GM12874 (cell line): ENCODE measurements around the gene CLGN.

Experiments
- TF ChIP-seq, protein P1 (sequence below): IDR thresholded peaks from 2 replicates; pipeline ENCODE4 v1.5.1; 2011; ENCODE audit warnings: low read depth, mild to moderate bottlenecking, control low read depth, low read length, moderate library complexity; ENCODE audit not compliant: insufficient read depth

CLGN gene

DNA sequence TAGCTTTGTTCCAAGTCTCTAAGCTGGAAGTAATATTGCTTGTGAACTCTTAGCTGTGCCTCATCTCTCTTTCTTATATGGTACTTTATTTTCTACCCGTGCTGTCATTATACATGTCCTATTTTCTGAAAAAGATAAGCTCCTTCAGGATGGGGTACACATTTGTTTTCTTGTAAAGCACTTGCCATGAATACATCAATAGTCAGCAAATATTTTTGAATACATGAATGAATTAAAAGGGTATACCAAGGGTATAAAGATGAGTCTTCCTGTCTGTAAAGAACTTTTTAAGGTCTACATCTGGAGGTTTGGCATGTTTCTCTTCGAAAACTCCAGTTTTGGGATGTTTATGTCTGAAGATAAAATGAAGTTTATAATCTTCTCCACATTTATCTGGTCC, 27.3 kb downstream of the CLGN start:
- TF ChIP-seq, protein P1, sequence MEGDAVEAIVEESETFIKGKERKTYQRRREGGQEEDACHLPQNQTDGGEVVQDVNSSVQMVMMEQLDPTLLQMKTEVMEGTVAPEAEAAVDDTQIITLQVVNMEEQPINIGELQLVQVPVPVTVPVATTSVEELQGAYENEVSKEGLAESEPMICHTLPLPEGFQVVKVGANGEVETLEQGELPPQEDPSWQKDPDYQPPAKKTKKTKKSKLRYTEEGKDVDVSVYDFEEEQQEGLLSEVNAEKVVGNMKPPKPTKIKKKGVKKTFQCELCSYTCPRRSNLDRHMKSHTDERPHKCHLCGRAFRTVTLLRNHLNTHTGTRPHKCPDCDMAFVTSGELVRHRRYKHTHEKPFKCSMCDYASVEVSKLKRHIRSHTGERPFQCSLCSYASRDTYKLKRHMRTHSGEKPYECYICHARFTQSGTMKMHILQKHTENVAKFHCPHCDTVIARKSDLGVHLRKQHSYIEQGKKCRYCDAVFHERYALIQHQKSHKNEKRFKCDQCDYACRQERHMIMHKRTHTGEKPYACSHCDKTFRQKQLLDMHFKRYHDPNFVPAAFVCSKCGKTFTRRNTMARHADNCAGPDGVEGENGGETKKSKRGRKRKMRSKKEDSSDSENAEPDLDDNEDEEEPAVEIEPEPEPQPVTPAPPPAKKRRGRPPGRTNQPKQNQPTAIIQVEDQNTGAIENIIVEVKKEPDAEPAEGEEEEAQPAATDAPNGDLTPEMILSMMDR: no peak

DNA sequence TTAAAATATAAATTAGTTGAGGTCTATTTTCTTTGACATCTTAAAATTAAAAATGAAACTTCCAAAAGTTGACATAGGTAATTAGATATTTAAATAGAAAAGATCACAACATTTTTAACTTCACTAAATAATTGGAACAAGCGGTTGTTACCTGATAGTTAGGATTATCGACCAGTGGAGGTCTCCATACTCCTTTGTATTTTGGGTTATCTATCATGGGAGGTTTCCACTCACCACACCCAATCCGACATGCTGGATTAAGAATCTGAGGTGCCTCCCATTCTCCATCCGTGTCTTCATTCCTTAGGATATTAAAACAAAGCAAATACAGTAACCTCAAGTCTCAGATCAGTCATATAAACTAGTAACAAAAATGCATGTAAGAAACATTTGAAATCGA, 31.8 kb downstream of the CLGN start:
- TF ChIP-seq, protein P1: no peak

DNA sequence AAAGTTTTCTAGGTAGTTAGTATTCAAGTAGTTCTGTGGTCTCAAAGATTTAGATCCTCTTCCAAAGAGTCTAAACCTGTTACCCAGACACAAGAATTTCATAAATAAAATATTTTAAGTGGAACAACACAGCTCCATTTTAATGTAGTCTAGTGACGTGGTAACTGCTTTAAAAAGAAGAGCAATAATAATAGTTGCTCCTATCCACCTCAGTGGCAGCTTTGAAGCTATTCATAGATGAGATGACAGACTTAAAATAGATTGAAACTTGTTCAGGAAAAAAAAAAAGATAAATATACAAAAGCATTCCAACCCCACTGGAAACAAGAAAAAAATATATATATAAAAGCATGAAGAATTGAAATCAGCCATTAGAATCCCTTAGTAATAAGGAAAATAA, 39.4 kb downstream of the CLGN start:
- TF ChIP-seq, protein P1: no peak

DNA sequence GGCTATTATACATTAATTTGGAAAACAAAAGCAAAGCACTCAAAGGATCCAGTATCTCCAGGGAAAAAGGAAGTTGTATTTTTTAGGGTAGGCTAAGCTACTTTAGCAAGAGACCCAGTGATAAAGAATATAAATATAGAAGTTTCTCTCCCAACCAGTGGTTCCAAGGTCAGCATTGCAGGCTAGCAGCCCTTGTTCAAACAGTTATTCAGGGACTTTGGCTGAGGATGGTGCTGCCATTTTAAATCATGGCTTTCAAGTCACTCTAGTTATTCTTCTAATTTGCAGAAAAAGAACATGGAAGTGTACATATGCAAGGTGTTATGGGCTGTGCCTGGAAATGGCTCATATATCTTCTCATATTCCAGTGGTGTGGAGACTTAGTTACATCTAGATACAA, 44.7 kb downstream of the CLGN start:
- TF ChIP-seq, protein P1: no peak

DNA sequence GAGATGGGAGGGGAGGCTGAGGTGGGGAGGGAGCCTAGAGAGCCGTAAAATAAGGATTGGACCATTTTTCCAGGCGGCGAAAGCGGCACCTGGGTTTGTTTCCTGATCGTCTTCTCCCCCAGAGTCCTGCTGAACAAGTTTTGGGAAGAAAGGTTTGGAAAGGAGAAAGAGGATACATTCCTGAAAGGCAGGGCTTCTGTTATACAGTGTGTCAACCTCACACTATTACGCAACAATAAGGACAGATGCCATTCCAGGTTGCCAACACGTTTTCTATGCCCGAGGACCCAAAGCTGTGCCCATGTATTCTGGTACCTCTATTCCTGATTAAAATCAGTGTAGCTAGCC, 53.3 kb downstream of the CLGN start:
- TF ChIP-seq, protein P1: no peak

DNA sequence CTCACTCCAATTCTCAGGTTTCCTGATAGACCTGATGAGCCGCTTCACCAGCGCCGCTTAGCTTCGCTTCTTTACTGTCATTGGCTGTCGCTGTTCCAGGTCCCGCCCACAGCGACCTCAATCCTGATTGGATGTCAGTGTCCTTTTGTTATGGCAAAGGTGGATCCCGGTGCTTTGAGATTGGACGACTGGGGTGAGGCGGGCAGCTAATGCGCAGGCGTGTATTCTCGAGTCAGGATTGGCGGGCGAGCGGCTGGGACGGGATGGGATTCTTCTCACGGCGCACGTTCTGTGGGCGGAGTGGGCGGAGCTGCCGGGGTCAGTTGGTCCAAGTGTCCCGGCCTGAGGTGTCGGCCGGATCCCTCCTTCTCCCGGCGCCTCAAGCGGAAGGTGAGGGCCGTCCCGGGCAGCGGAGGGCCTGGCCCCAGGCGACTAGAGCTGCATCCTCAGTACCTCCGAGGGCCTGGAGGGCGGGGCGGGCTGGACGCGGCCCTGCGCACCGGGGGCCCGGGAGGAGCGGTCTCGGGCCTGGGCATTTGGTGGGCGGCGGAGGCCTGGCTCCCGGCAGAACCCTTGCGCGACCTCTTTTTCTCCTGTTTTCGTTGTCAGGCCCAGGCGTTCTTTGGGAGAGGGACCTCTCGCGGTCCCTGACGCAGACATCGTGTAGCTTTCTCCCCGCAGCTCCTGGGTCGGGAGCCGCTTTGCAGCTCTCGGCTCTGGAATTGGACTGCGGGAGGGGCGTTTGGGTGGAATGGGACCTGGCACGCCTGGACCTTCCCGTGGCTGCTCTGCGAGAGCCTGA, 53.9 kb downstream of the CLGN start, which contains the start of gene SCOC:
TSS of gene SCOC (plus strand) at position 319 of the 802 bp plus-strand sequence. CDS start 5,525 bp downstream, outside the sequence.
- TF ChIP-seq, protein P1: no peak

DNA sequence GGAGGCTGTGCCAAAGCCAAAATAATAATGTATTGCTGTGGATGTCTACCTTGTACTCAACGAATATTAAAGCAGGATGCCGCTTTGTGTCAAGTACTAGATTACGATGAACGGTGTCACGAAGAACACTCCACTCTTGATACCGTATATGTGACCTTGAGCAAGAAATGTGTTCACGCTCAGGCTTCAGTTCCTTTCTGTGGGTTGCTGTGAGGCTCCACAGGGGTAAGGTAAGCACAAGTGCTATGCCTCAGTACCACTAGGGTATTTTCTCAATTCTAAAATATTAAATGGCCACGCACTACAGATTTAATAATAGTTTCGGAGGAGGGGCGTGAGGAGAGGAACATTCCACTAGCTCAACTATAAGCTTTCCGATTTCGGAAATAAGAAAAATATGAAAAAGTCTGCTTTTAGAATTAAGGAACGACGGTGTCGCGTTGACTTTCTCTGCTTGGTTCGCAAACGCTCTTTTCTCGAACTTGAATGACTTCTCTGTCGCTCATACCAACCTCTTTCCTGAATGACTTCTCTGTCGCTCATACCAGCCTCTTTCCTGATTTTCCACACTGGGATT, 54.6 kb downstream of the CLGN start:
- TF ChIP-seq, protein P1: no peak
